Activated CD4-positive, alpha-beta T cell treated with anti-CD3 and anti-CD28 coated beads for 48 hours (primary cell): ENCODE data around the gene NOTCH3.

Source experiments
- DNase-seq: peaks from one replicate; pipeline ENCODE4 v3.0.0-alpha.2; 2020

The NOTCH3 gene

GRCh38 chr19:15122331-15123030 is 78.3 kb downstream of the NOTCH3 start:
- DNase-seq: no peak

GRCh38 chr19:15120135-15121026 is 80.4 kb downstream of the NOTCH3 start:
- no peak for DNase-seq

DNA sequence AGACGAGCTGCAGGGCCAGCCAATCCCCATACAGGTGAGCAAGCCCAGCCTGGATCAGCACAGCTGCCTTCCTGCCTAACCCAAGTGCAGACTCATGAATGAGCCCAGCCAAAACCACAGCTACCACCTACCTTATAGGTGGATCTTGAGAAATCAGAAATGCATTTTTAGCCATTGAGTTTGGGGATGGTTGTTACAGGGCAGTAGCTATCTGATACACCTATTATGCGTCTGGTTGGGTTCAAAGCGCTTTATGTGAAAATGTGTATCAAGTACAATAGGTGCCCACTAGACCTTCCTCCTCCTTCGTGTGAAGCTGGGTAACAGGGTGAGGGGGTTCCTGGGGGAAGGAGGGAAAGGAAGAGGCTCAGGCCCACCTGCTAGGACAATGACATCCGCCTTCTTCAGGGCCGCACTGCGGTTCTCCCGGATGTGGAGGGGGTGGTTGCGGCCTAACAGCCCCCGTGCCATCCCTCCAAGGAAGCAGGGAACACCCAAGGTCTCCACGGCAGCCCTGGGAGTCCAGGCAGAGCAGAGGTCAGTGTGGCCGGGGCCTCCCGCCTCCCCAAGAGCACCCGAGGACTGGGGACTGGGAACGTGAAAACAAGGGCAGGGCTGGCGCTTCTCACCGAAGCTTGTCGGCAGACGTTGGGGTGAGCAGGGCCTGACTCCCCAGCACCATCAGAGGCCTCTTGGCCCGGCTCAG is 81.9 kb downstream of the NOTCH3 start:
- no peak for DNase-seq

DNA sequence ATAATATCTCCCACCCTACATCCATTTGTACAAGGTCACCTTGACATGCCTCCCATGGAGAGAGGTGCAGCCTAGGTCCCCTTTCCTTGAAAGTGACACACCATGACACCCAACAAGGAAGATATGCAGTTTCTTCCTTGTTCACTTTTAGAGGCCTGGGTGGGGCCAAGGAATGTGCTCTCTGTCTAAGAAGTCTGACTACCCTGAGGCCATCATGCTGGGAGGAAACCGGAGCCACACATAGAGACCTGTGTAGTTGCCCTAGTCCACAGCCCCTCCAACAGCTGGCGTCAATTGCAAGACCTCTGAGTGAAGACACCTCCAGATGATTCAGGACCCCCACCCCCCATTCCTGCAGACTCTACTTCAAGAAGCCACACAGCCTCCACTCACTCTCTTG is 82.5 kb downstream of the NOTCH3 start:
- no peak for DNase-seq

DNA sequence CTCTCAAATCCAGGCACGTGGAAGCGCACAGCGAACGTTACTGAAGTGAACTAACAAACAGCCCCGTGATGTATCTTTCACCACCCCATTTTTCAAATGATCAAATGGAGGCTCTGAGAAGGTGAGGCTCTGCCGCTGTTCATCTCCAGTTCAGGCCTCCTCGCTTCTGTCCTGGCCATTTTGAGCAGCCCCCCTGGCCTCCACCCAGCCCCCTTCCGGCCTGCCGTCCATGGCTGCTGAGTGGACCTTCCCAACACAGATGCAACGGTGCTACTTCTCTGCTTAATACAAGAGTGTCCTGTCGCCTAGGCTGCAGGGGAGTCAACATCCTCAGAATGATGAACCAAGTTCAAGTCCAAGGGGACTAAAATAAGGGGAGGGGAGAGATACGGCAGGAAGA is 83.9 kb downstream of the NOTCH3 start:
- DNase-seq: no peak

GRCh38 chr19:15115762-15116615 is 84.8 kb downstream of the NOTCH3 start:
- DNase-seq: no peak

- no peak for DNase-seq
These were observed 85.7 kb downstream of the NOTCH3 start for GRCh38 chr19:15115080-15115479.

- no peak for DNase-seq
These were observed 86.6 kb downstream of the NOTCH3 start for GRCh38 chr19:15114153-15114540.

- no peak for DNase-seq
These were observed 87.3 kb downstream of the NOTCH3 start for GRCh38 chr19:15113245-15114152.

DNA sequence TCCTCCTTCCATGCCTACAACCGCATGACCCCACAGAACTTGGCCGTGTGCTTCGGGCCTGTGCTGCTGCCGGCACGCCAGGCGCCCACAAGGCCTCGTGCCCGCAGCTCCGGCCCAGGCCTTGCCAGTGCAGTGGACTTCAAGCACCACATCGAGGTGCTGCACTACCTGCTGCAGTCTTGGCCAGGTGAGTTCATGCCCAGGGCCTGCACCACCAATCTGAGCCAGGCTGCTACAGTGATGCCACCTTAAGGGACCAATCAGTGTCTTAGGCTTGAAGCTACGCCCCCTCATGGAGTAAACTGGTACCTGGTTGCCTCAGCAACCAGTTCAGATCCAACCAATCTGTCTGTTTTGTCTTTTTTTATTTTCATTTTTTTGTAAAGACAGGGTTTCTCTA is 88.4 kb downstream of the NOTCH3 start:
- DNase-seq: no peak

DNA sequence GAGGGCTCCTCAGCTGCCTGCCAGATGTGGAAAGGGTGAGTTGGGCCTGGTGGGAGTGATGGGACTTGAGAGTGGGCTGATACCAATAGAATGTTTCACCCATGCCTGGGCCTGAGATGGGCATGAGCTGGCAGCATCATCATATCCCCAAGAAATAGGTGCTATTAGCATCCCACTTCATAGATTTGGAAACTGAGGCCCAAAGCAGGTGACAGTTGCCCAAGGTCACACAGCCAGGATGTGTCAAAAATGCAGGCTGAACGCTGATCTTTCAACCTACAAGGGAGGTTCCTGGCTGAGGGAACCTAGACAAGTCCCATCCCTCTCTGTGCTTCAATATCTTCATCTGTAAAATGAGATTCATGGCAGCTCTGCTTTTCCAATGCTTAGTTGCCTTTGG is 89.0 kb downstream of the NOTCH3 start:
- DNase-seq: no peak

DNA sequence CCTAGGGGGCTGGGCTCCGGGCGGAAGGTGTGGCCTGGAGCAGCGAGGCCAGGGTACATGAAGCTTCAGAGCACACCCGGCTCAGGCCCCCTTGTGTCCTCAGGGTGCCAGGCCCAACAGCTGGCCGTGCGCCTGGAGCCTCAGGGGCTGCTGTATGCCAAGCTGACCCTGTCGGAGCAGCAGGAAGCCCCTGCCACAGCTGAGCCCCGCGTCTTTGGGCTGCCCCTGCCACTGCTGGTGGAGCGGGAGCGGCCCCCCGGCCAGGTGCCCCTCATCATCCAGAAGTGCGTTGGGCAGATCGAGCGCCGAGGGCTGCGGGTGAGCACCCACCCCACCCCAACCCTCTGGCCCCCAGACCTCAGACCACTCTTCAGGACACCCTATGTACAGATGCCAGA is 90.4 kb downstream of the NOTCH3 start:
- no peak for DNase-seq

- no peak for DNase-seq
These were observed 90.9 kb downstream of the NOTCH3 start for GRCh38 chr19:15109768-15110417.
